ENCODE results near the gene IER3. TPM values are rescaled to one million over a fixed set of nuclear protein-coding genes. Genes with fewer than 3 reads are reported as not detected.

Gene IER3
- total and polyA plus RNA-seq, 2 of the 13 experiments (the other 11 are each of a cell fraction or from before 2014, with no cell fraction given) = 51.1 to 131 TPM

GRCh38 chr6:30763618-30764489, 19.5 kb upstream of the IER3 start (continued):
- TF ChIP-seq, protein P1, sequence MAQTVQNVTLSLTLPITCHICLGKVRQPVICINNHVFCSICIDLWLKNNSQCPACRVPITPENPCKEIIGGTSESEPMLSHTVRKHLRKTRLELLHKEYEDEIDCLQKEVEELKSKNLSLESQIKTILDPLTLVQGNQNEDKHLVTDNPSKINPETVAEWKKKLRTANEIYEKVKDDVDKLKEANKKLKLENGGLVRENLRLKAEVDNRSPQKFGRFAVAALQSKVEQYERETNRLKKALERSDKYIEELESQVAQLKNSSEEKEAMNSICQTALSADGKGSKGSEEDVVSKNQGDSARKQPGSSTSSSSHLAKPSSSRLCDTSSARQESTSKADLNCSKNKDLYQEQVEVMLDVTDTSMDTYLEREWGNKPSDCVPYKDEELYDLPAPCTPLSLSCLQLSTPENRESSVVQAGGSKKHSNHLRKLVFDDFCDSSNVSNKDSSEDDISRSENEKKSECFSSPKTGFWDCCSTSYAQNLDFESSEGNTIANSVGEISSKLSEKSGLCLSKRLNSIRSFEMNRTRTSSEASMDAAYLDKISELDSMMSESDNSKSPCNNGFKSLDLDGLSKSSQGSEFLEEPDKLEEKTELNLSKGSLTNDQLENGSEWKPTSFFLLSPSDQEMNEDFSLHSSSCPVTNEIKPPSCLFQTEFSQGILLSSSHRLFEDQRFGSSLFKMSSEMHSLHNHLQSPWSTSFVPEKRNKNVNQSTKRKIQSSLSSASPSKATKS (CRISPR knock-in tag; IDR thresholded peaks at IDR 0.05) = peak; percentile 55; the same call in 1 of the 2 replicates
- no peak for TF ChIP-seq MAFG (CRISPR knock-in tag; IDR thresholded peaks at IDR 0.05)
- peak; percentile 71; the same call in 1 of the 2 replicates for TF ChIP-seq ZNF841 (CRISPR knock-in tag; IDR thresholded peaks at IDR 0.05; ENCODE audit: borderline replicate concordance)
- TF ChIP-seq ZNF687 (CRISPR knock-in tag; IDR thresholded peaks at IDR 0.05) = peak; percentile 93
- peak; percentile 37; the same call in 1 of the 2 replicates for TF ChIP-seq ZNF431 (CRISPR knock-in tag; IDR thresholded peaks at IDR 0.05; ENCODE audit: borderline replicate concordance, low read depth)
- peak; percentile 78; the same call in 1 of the 2 replicates for TF ChIP-seq CREB3 (CRISPR knock-in tag; IDR thresholded peaks at IDR 0.05)
- TF ChIP-seq BRD4 (CRISPR knock-in tag; IDR thresholded peaks at IDR 0.05) = peak; percentile 91
- TF ChIP-seq, protein P2, sequence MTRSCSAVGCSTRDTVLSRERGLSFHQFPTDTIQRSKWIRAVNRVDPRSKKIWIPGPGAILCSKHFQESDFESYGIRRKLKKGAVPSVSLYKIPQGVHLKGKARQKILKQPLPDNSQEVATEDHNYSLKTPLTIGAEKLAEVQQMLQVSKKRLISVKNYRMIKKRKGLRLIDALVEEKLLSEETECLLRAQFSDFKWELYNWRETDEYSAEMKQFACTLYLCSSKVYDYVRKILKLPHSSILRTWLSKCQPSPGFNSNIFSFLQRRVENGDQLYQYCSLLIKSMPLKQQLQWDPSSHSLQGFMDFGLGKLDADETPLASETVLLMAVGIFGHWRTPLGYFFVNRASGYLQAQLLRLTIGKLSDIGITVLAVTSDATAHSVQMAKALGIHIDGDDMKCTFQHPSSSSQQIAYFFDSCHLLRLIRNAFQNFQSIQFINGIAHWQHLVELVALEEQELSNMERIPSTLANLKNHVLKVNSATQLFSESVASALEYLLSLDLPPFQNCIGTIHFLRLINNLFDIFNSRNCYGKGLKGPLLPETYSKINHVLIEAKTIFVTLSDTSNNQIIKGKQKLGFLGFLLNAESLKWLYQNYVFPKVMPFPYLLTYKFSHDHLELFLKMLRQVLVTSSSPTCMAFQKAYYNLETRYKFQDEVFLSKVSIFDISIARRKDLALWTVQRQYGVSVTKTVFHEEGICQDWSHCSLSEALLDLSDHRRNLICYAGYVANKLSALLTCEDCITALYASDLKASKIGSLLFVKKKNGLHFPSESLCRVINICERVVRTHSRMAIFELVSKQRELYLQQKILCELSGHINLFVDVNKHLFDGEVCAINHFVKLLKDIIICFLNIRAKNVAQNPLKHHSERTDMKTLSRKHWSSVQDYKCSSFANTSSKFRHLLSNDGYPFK (CRISPR knock-in tag; IDR thresholded peaks at IDR 0.05; ENCODE audit: borderline replicate concordance) = peak; percentile 76; the same call in 1 of the 2 replicates
- 0 out of 2 replicates have a peak, but pooled peaks have one; percentile 13 for TF ChIP-seq ZNF142 (CRISPR knock-in tag; IDR thresholded peaks at IDR 0.05)
- TF ChIP-seq ZMYM4 (CRISPR knock-in tag; IDR thresholded peaks at IDR 0.05) = peak; percentile 54
